Spleen (tissue), 11 donors: ENCODE data around the gene TMEM176B. TPM values are rescaled to one million over a fixed set of nuclear protein-coding genes. Genes with fewer than 3 reads are reported as not detected.

ENCODE experiments used
- DNase-seq: peaks from one replicate; pipeline ENCODE4 v3.0.0-alpha.2; 2020
- H3K27ac ChIP-seq, 8 donors: fragments of 200-600 bp; sonication (generic) in 7 of 8; 1 replicate in 4 of 8; 2 replicates in 4 of 8; pipeline versions ENCODE4 v1.5.0 to v1.8.0; 2016 to 2021; ENCODE audit warnings: inconsistent platforms in 4 of 8, mild to moderate bottlenecking in 4 of 8, moderate library complexity in 1 of 8
- H3K27me3 ChIP-seq, 7 donors: fragments of 200-600 bp; sonication (generic) in 6 of 7; replicated peaks in 1 of 7; 1 replicate in 4 of 7; 2 replicates in 3 of 7; pipeline versions ENCODE4 v1.5.0 to v1.8.0; 2016 to 2021; ENCODE audit warnings: inconsistent platforms in 3 of 7, mild to moderate bottlenecking in 1 of 7
- H3K36me3 ChIP-seq, 6 donors: fragments of 200-600 bp; sonication (generic) in 5 of 6; 1 replicate in 4 of 6; 2 replicates in 2 of 6; pipeline versions ENCODE4 v1.5.0 to v1.8.0; 2016 to 2021; ENCODE audit warnings: inconsistent platforms in 2 of 6
- H3K4me1 ChIP-seq, 6 donors: fragments of 200-600 bp; sonication (generic) in 5 of 6; 1 replicate in 3 of 6; 2 replicates in 3 of 6; pipeline versions ENCODE4 v1.5.0 to v1.8.0; 2016 to 2021; ENCODE audit warnings: inconsistent platforms in 3 of 6
- H3K4me3 ChIP-seq, 8 donors: fragments of 200-600 bp; sonication (generic) in 7 of 8; 1 replicate in 4 of 8; 2 replicates in 4 of 8; pipeline versions ENCODE4 v1.5.0 to v1.8.0; 2016 to 2021; ENCODE audit warnings: inconsistent platforms in 4 of 8, mild to moderate bottlenecking in 4 of 8, moderate library complexity in 2 of 8
- H3K9me3 ChIP-seq, 8 donors: fragments of 200-600 bp; sonication (generic) in 7 of 8; 1 replicate in 4 of 8; 2 replicates in 4 of 8; pipeline versions ENCODE4 v1.5.0 to v1.8.0; 2016 to 2021; ENCODE audit warnings: inconsistent platforms in 4 of 8
- CTCF ChIP-seq, 11 experiments: fragments of 200-600 bp in 7 of 11; fragments of 450-650 bp in 4 of 11; sonication (generic) in 4 of 11; IDR thresholded peaks in 8 of 11; conservative IDR thresholded peaks in 3 of 11; 1 replicate in 7 of 11; 2 replicates in 4 of 11; pipeline versions ENCODE4 v1.4.0 to v1.8.0; 2016 to 2021; ENCODE audit warnings: antibody characterized with exemption in 11 of 11, inconsistent platforms in 4 of 11, mild to moderate bottlenecking in 1 of 11
- POLR2A ChIP-seq, 3 donors: fragments of 450-650 bp; IDR thresholded peaks; one replicate each; pipeline ENCODE4 v1.5.1; 2017; ENCODE audit warnings: antibody characterized with exemption in 3 of 3, mild to moderate bottlenecking in 1 of 3
- POLR2AphosphoS5 ChIP-seq, 3 donors: sonication (generic); formaldehyde crosslinking; IDR thresholded peaks; one replicate each; pipeline ENCODE4 v1.5.1; 2017; ENCODE audit warnings: antibody characterized with exemption in 3 of 3
- WGBS, 5 donors: extraction: QIAGEN DNeasy Blood & Tissue Kit in 3 of 5; methylation state at CpG; one replicate each; pipeline versions ENCODE4 v1.1.5 to v1.1.7; 2013 to 2018; 5-methylcytosine and 5-hydroxymethylcytosine counted together
- intact Hi-C: fragments of 100-400 bp; cut with DNase I; formaldehyde crosslinking; loops from one replicate; pipeline ENCODE4 v1.15.0; 2023; ENCODE audit warnings: low total_unique reads
- polyA plus RNA-seq, 3 donors: library from polyadenylated mRNA; stranded (reverse); fragments of 200-250 nt; gene quantifications; one replicate each; pipeline ENCODE4 v1.2.1, GENCODE V29; 2013
- total RNA-seq, 7 donors: library from RNA; depleted of rRNA in 3 of 7; stranded (reverse); fragments of >200 nt in 3 of 7; fragmentation: NEBNext Ultra II Directional in 4 of 7; extraction: Animal tissue kit (Norgen Biotek cat#: 25700) in 4 of 7; gene quantifications; one replicate each; pipeline versions ENCODE4 v1.1.0 to v1.2.1, GENCODE V29; 2016 to 2021
- donor health status: healthy with polysubstance abuse.
- donor health status: DM: no; HTN: no; CAD: no; lungs with moderate emphysema.
- donor health status: DM: no; HTN: no; CAD: no.
- donor health status: Bipolar disorder and iron deficiency.
- donor health status: healthy.
- donor health status: DM: no; HTN: no; CAD: no.
- donor health status: DM: yes; HTN: yes; CAD: no.

The TMEM176B gene
- total and polyA plus RNA-seq, 10 donors: 56.1 to 107 (median 82.2) TPM

- H3K4me1 ChIP-seq: peaks cover 10 to 90% (median 37%) of the 10 kb centered on the region in 6 donors
- no peaks in the 10 kb centered on the region for H3K27me3 ChIP-seq
- intact Hi-C loops: no loop called here
- WGBS, 5 donors: 61 to 87% (median 73%) methylated on average over 2 of the region's 2 CpGs
- no peak for DNase-seq
- no peak overlapping the region for H3K4me3 ChIP-seq
- H3K27ac ChIP-seq: peak overlapping the region in 1 of 8 donors; percentile 60
- H3K36me3 ChIP-seq: no peaks in the 10 kb centered on the region
- TF ChIP-seq CTCF (IDR thresholded peaks at IDR 0.05 in 8 of 11, conservative IDR thresholded peaks at IDR 0.05 in 3 of 11): no peak
- no peak for TF ChIP-seq POLR2A (IDR thresholded peaks at IDR 0.05)
- TF ChIP-seq POLR2AphosphoS5 (IDR thresholded peaks at IDR 0.05): no peak
- H3K9me3 ChIP-seq: no peaks in the 10 kb centered on the region
Measured at GRCh38 chr7:150751702-150752101, 48.5 kb downstream of the TMEM176B start.

- no peak overlapping the region for H3K4me3 ChIP-seq
- no peaks in the 10 kb centered on the region for H3K27me3 ChIP-seq
- 80 to 87% (median 82%) methylated on average over 4 of the region's 4 CpGs for WGBS, 5 donors
- peaks cover 0 to 19% (median 9%) of the 10 kb centered on the region in 6 donors for H3K36me3 ChIP-seq
- no peaks in the 10 kb centered on the region for H3K9me3 ChIP-seq
- peak in 1 of 3 donors; percentile 18 for TF ChIP-seq POLR2AphosphoS5 (IDR thresholded peaks at IDR 0.05)
- TF ChIP-seq POLR2A (IDR thresholded peaks at IDR 0.05): no peak
- intact Hi-C loops: no loop called here
- H3K27ac ChIP-seq: peak overlapping the region in 5 of 8 donors; percentile 0 to 90 (median 49)
- no peak for DNase-seq
- H3K4me1 ChIP-seq: peaks cover 0 to 88% (median 31%) of the 10 kb centered on the region in 6 donors
Measured at GRCh38 chr7:150748376-150748775, 51.8 kb downstream of the TMEM176B start.

GRCh38 chr7:150746921-150747320 is 53.2 kb downstream of the TMEM176B start:
- Histone ChIP-seq H3K4me1 (peaks cover under 1 to 88% (median 41%) of the 10 kb centered on the region in 6 donors), H3K9me3 (no peaks in the 10 kb centered on the region), H3K36me3 (peaks cover 0 to 33% (median 24%) of the 10 kb centered on the region in 6 donors), H3K27me3 (no peaks in the 10 kb centered on the region), H3K4me3 (no peak overlapping the region), H3K27ac (peak overlapping the region in 5 of 8 donors; percentile 15 to 90 (median 49))
- TF ChIP-seq POLR2AphosphoS5 (IDR thresholded peaks at IDR 0.05): peak; percentile 50 to 68 (median 60)
- TF ChIP-seq CTCF (IDR thresholded peaks at IDR 0.05 in 8 of 11, conservative IDR thresholded peaks at IDR 0.05 in 3 of 11): no peak
- no peak for TF ChIP-seq POLR2A (IDR thresholded peaks at IDR 0.05)
- no peak for DNase-seq
- WGBS, 5 donors: 78 to 96% (median 86%) methylated on average over 6 of the region's 6 CpGs
- intact Hi-C loops: no loop called here

- Histone ChIP-seq H3K36me3 (peaks cover 0 to 44% (median 33%) of the 10 kb centered on the region in 6 donors), H3K27me3 (no peaks in the 10 kb centered on the region), H3K9me3 (no peaks in the 10 kb centered on the region), H3K4me3 (peak overlapping the region in 2 of 8 donors; percentile 3 to 84), H3K27ac (peak overlapping the region in 5 of 8 donors; percentile 13 to 90 (median 67)), H3K4me1 (peaks cover 8 to 92% (median 51%) of the 10 kb centered on the region in 6 donors)
- TF ChIP-seq CTCF (IDR thresholded peaks at IDR 0.05 in 8 of 11, conservative IDR thresholded peaks at IDR 0.05 in 3 of 11) (no peak), POLR2AphosphoS5 (IDR thresholded peaks at IDR 0.05) (peak in 2 of 3 donors; percentile 64 to 71), POLR2A (IDR thresholded peaks at IDR 0.05) (no peak)
- DNase-seq: no peak
- intact Hi-C loops: no loop called here
- 71 to 98% (median 87%) methylated on average over 3 of the region's 3 CpGs for WGBS, 5 donors
Measured at GRCh38 chr7:150745876-150746275, 54.3 kb downstream of the TMEM176B start.
